Measurements from ENCODE around the gene C12orf76. TPM values are rescaled to one million over a fixed set of nuclear protein-coding genes. Genes with fewer than 3 reads are reported as not detected.
"Not testable (repeated sequence)": the region's sequence is repeated elsewhere in the genome, so short reads cannot be mapped to it uniquely, and the experiment has no call there.

C12orf76 gene
- total and polyA plus RNA-seq, 2 experiments from 2014 or later, result 14.3 to 14.5 TPM

- not testable (repeated sequence) for H4K20me1 ChIP-seq (replicated peaks; ENCODE audit: insufficient read depth); H3K4me1 ChIP-seq (ENCODE audit: insufficient read depth); H3K4me3 ChIP-seq; ATAC-seq; H3K27me3 Mint-ChIP-seq (ENCODE audit: insufficient read depth, low read depth, poor library complexity); H3K27me3 ChIP-seq (ENCODE audit: insufficient read depth); H3K36me3 Mint-ChIP-seq (ENCODE audit: low read depth); H3K9me2 ChIP-seq (ENCODE audit: insufficient read depth); H3F3A ChIP-seq (replicated peaks; ENCODE audit: low read depth); H3K27ac ChIP-seq (ENCODE audit: low read depth); DNase-seq (ENCODE audit: low spot score); H3K79me2 ChIP-seq (replicated peaks; ENCODE audit: insufficient read depth); H3K4me3 Mint-ChIP-seq; H3K4me2 ChIP-seq; H3K4me1 Mint-ChIP-seq; H3K36me3 ChIP-seq (ENCODE audit: insufficient read depth); H3K9me3 Mint-ChIP-seq; H3K27ac Mint-ChIP-seq
- 0 out of 2 replicates have a peak overlapping the region, but pooled peaks have one; percentile 43 for H2AFZ ChIP-seq
Measured at GRCh38 chr12:110056643-110057042, 8.3 kb upstream of the C12orf76 start.

- not testable (repeated sequence) for H3K4me1 ChIP-seq (ENCODE audit: insufficient read depth); H3K27me3 ChIP-seq (ENCODE audit: insufficient read depth); H3K4me3 Mint-ChIP-seq; H3K9me3 Mint-ChIP-seq; H3K36me3 ChIP-seq (ENCODE audit: insufficient read depth); H3K27ac Mint-ChIP-seq; H3K9me2 ChIP-seq (ENCODE audit: insufficient read depth); H3K4me2 ChIP-seq; H3K36me3 Mint-ChIP-seq (ENCODE audit: low read depth); H3K27me3 Mint-ChIP-seq (ENCODE audit: insufficient read depth, low read depth, poor library complexity); H3K4me3 ChIP-seq; H4K20me1 ChIP-seq (replicated peaks; ENCODE audit: insufficient read depth); H3F3A ChIP-seq (replicated peaks; ENCODE audit: low read depth); H3K79me2 ChIP-seq (replicated peaks; ENCODE audit: insufficient read depth); H3K4me1 Mint-ChIP-seq; H3K27ac ChIP-seq (ENCODE audit: low read depth); ATAC-seq; DNase-seq (ENCODE audit: low spot score)
- peak overlapping the region; percentile 63; the same call in 1 of the 2 replicates for H2AFZ ChIP-seq
Measured at GRCh38 chr12:110055375-110056352, 7.3 kb upstream of the C12orf76 start.

GRCh38 chr12:110050927-110051326 is 2.6 kb upstream of the C12orf76 start:
- TF ChIP-seq EZH2phosphoT487 (IDR thresholded peaks at IDR 0.05; ENCODE audit: unreplicated experiment) (no peak), CREB1 (CRISPR knock-in tag; IDR thresholded peaks at IDR 0.05; ENCODE audit: low read depth) (no peak), ETS1 (IDR thresholded peaks at IDR 0.05) (no peak)
- H3K4me1 Mint-ChIP-seq, result peaks cover 7% of the 10 kb centered on the region
- H3K79me2 ChIP-seq (replicated peaks; ENCODE audit: insufficient read depth), result peaks cover 19% of the 10 kb centered on the region
- no peak overlapping the region for H2AFZ ChIP-seq
- peaks cover 4% of the 10 kb centered on the region; the same call in 1 of the 2 replicates for H4K20me1 ChIP-seq (replicated peaks; ENCODE audit: insufficient read depth)
- H3K9me3 Mint-ChIP-seq, result no peaks in the 10 kb centered on the region
- H3K36me3 Mint-ChIP-seq (ENCODE audit: low read depth), result no peaks in the 10 kb centered on the region
- 0 out of 2 replicates have a peak, but pooled peaks cover 6% of the 10 kb centered on the region for H3F3A ChIP-seq (replicated peaks; ENCODE audit: low read depth)
- H3K27ac ChIP-seq (ENCODE audit: low read depth), result no peak overlapping the region
- H3K4me3 ChIP-seq, result no peak overlapping the region
- H3K27me3 ChIP-seq (ENCODE audit: insufficient read depth), result no peaks in the 10 kb centered on the region
- H3K36me3 ChIP-seq (ENCODE audit: insufficient read depth), result no peaks in the 10 kb centered on the region
- no peaks in the 10 kb centered on the region for H3K9me2 ChIP-seq (ENCODE audit: insufficient read depth)
- no peak for ATAC-seq
- H3K27ac Mint-ChIP-seq, result no peak overlapping the region
- H3K4me2 ChIP-seq, result no peak overlapping the region
- H3K4me3 Mint-ChIP-seq, result no peak overlapping the region
- peaks cover 5% of the 10 kb centered on the region; the same call in 1 of the 2 replicates for H3K4me1 ChIP-seq (ENCODE audit: insufficient read depth)
- peaks cover 7% of the 10 kb centered on the region for H3K27me3 Mint-ChIP-seq (ENCODE audit: insufficient read depth, low read depth, poor library complexity)
- DNase-seq (ENCODE audit: low spot score), result no peak

GRCh38 chr12:110049666-110050065 is 1.3 kb upstream of the C12orf76 start:
- H3K36me3 ChIP-seq (ENCODE audit: insufficient read depth); H3K9me3 Mint-ChIP-seq; H4K20me1 ChIP-seq (replicated peaks; ENCODE audit: insufficient read depth); H3K4me3 ChIP-seq; H3K27me3 ChIP-seq (ENCODE audit: insufficient read depth); H3K4me1 ChIP-seq (ENCODE audit: insufficient read depth); H3K27ac Mint-ChIP-seq; H3K27me3 Mint-ChIP-seq (ENCODE audit: insufficient read depth, low read depth, poor library complexity); H3K9me2 ChIP-seq (ENCODE audit: insufficient read depth); H3F3A ChIP-seq (replicated peaks; ENCODE audit: low read depth); H3K36me3 Mint-ChIP-seq (ENCODE audit: low read depth); H3K27ac ChIP-seq (ENCODE audit: low read depth); H3K4me2 ChIP-seq; ATAC-seq; DNase-seq (ENCODE audit: low spot score); H3K4me1 Mint-ChIP-seq: not testable (repeated sequence)
- Histone ChIP-seq H3K79me2 (replicated peaks; ENCODE audit: insufficient read depth) (peaks cover 19% of the 10 kb centered on the region), H2AFZ (peak overlapping the region; percentile 98; the same call in 1 of the 2 replicates)
- peak overlapping the region; percentile 87; the same call in 2 of the 3 replicates for H3K4me3 Mint-ChIP-seq

- Histone ChIP-seq H3K79me2 (replicated peaks; ENCODE audit: insufficient read depth) (peaks cover 19% of the 10 kb centered on the region), H3K4me3 (peak overlapping the region; percentile 96), H3K4me2 (peak overlapping the region; percentile 98), H2AFZ (peak overlapping the region; percentile 98)
- not testable (repeated sequence) for H3K27me3 ChIP-seq (ENCODE audit: insufficient read depth); H3K4me1 Mint-ChIP-seq; H4K20me1 ChIP-seq (replicated peaks; ENCODE audit: insufficient read depth); H3K9me2 ChIP-seq (ENCODE audit: insufficient read depth); H3K27ac ChIP-seq (ENCODE audit: low read depth); H3K9me3 Mint-ChIP-seq; ATAC-seq; H3K36me3 ChIP-seq (ENCODE audit: insufficient read depth); H3K27me3 Mint-ChIP-seq (ENCODE audit: insufficient read depth, low read depth, poor library complexity); H3F3A ChIP-seq (replicated peaks; ENCODE audit: low read depth); H3K36me3 Mint-ChIP-seq (ENCODE audit: low read depth); DNase-seq (ENCODE audit: low spot score); H3K4me1 ChIP-seq (ENCODE audit: insufficient read depth)
- Mint-ChIP-seq H3K27ac (peak overlapping the region; percentile 85; the same call in 1 of the 2 replicates), H3K4me3 (peak overlapping the region; percentile 87)
Measured at GRCh38 chr12:110049034-110049433, 712 bp upstream of the C12orf76 start.

All from GM23338 (cell line).